NCI-H2227 (cell line): ENCODE measurements around the gene TIGD3.
"Not testable (repeated sequence)": the region's sequence is repeated elsewhere in the genome, so short reads cannot be mapped to it uniquely, and the experiment has no call there.

Source experiments
- DNase-seq: peaks from one replicate; lab custom pipeline; 2025; ENCODE audit not compliant: unreplicated experiment; lab: John Stamatoyannopoulos, UW

Gene TIGD3

GRCh38 chr11:65325435-65325834 lies 29.1 kb upstream of the TIGD3 start:
- no peak for DNase-seq

GRCh38 chr11:65327021-65327420 lies 27.5 kb upstream of the TIGD3 start:
- DNase-seq, result no peak

GRCh38 chr11:65329478-65329877 lies 25.1 kb upstream of the TIGD3 start:
- DNase-seq, result no peak

- DNase-seq, result peak; percentile 96
These were observed 24.6 kb upstream of the TIGD3 start for GRCh38 chr11:65329944-65330403.

GRCh38 chr11:65330544-65330943 lies 24.0 kb upstream of the TIGD3 start:
- DNase-seq, result no peak

GRCh38 chr11:65332591-65332990 lies 22.0 kb upstream of the TIGD3 start:
- DNase-seq, result not testable (repeated sequence)

GRCh38 chr11:65334696-65335295 lies 19.8 kb upstream of the TIGD3 start:
- peak; percentile 33 for DNase-seq

GRCh38 chr11:65338676-65339075 lies 15.9 kb upstream of the TIGD3 start:
- no peak for DNase-seq

GRCh38 chr11:65340226-65340625 lies 14.3 kb upstream of the TIGD3 start:
- no peak for DNase-seq

- DNase-seq, result no peak
These were observed 12.7 kb upstream of the TIGD3 start for GRCh38 chr11:65341856-65342255.

GRCh38 chr11:65351511-65351910 lies 3.0 kb upstream of the TIGD3 start:
- no peak for DNase-seq

- DNase-seq, result peak; percentile 42
These were observed 1.8 kb upstream of the TIGD3 start for GRCh38 chr11:65352783-65353182.

- DNase-seq, result no peak
These were observed 1.2 kb upstream of the TIGD3 start for GRCh38 chr11:65353376-65353775.

GRCh38 chr11:65353900-65354264 lies 669 bp upstream of the TIGD3 start:
- peak; percentile 74 for DNase-seq

- DNase-seq, result peak; percentile 72
These were observed 643 bp downstream of the TIGD3 start for GRCh38 chr11:65355013-65355775.

GRCh38 chr11:65355776-65356393 lies 1.3 kb downstream of the TIGD3 start:
- peak; percentile 44 for DNase-seq

- no peak for DNase-seq
These were observed 1.9 kb downstream of the TIGD3 start for GRCh38 chr11:65356394-65356972.

GRCh38 chr11:65357856-65358356 lies 3.4 kb downstream of the TIGD3 start:
- no peak for DNase-seq

GRCh38 chr11:65362320-65362931 lies 7.9 kb downstream of the TIGD3 start:
- no peak for DNase-seq

GRCh38 chr11:65362966-65363365 lies 8.4 kb downstream of the TIGD3 start:
- no peak for DNase-seq

- DNase-seq, result no peak
These were observed 9.2 kb downstream of the TIGD3 start for GRCh38 chr11:65363770-65364169.
